ENCODE results near the gene TBC1D20. TPM values are rescaled to one million over a fixed set of nuclear protein-coding genes. Genes with fewer than 3 reads are reported as not detected.
A peak's percentile ranks its signal among the peaks of the same experiment; 100 is the strongest.

The TBC1D20 gene
- total RNA-seq, 3 donors from 2014 or later (not counting 1 experiment from before 2014, with no cell fraction given): 32.5 to 47.6 (median 44.2) TPM

- ATAC-seq: no peak
- Mint-ChIP-seq H3K9me3 (no peaks in the 10 kb centered on the region), H3K36me3 (no peaks in the 10 kb centered on the region), H3K4me1 (peaks cover 16 to 31% of the 10 kb centered on the region in 2 donors), H3K4me3 (no peak overlapping the region), H3K27ac (peak overlapping the region in 1 of 2 donors; percentile 40), H3K27me3 (ENCODE audit: low read depth in 2 of 2) (no peaks in the 10 kb centered on the region)
- Histone ChIP-seq H3K4me1 (ENCODE audit: control insufficient read depth, insufficient read depth, low read length) (no peaks in the 10 kb centered on the region), H3K27ac (ENCODE audit: low read length) (no peak overlapping the region), H3K4me3 (ENCODE audit: low read length) (no peak overlapping the region), H3K9me3 (ENCODE audit: control insufficient read depth, insufficient read depth, low read length) (no peaks in the 10 kb centered on the region), H3K36me3 (ENCODE audit: control insufficient read depth, insufficient read depth, low read length) (peaks cover 50% of the 10 kb centered on the region), H3K27me3 (ENCODE audit: control insufficient read depth, insufficient read depth, low read length) (no peaks in the 10 kb centered on the region)
- TF ChIP-seq, protein P1, sequence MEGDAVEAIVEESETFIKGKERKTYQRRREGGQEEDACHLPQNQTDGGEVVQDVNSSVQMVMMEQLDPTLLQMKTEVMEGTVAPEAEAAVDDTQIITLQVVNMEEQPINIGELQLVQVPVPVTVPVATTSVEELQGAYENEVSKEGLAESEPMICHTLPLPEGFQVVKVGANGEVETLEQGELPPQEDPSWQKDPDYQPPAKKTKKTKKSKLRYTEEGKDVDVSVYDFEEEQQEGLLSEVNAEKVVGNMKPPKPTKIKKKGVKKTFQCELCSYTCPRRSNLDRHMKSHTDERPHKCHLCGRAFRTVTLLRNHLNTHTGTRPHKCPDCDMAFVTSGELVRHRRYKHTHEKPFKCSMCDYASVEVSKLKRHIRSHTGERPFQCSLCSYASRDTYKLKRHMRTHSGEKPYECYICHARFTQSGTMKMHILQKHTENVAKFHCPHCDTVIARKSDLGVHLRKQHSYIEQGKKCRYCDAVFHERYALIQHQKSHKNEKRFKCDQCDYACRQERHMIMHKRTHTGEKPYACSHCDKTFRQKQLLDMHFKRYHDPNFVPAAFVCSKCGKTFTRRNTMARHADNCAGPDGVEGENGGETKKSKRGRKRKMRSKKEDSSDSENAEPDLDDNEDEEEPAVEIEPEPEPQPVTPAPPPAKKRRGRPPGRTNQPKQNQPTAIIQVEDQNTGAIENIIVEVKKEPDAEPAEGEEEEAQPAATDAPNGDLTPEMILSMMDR (IDR thresholded peaks at IDR 0.05): no peak
- 97% methylated on average over 17 of the region's 20 CpGs for WGBS (ENCODE audit: insufficient coverage)
- no peak for DNase-seq
- intact Hi-C loops (cut with micrococcal nuclease): no loop called here
These were observed 42.1 kb downstream of the TBC1D20 start for GRCh38 chr20:420166-420620.

DNA sequence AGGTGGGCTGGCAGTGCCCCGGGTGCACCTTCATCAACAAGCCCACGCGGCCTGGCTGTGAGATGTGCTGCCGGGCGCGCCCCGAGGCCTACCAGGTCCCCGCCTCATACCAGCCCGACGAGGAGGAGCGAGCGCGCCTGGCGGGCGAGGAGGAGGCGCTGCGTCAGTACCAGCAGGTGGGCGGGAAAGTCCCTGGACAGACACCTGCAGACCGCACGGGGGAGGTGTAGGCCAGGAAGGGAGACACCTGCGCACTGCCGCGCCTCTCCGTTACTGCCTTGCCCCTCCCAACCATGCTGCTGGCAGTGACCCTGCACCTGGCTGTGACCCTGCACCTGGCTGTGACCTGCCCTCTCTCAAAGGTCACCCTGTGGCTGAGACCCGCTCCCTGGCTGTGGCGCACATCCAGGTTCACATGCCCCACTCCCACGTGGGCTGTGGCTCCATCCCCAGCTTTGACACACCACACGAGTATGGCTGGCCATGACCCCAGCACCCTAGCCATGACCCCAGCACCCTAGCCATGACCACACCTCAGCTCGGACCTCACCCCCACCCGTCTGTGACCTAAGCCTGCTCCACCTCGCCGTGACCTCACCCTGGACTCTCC lies 42.7 kb downstream of the TBC1D20 start:
- no peak overlapping the region for H3K4me3 ChIP-seq (ENCODE audit: low read length)
- no peaks in the 10 kb centered on the region for H3K27me3 Mint-ChIP-seq (ENCODE audit: low read depth in 2 of 2)
- no peaks in the 10 kb centered on the region for H3K9me3 Mint-ChIP-seq
- 95% methylated on average over 32 of the region's 32 CpGs for WGBS (ENCODE audit: insufficient coverage)
- no peaks in the 10 kb centered on the region for H3K27me3 ChIP-seq (ENCODE audit: control insufficient read depth, insufficient read depth, low read length)
- H3K27ac ChIP-seq (ENCODE audit: low read length): no peak overlapping the region
- H3K36me3 Mint-ChIP-seq: no peaks in the 10 kb centered on the region
- intact Hi-C loops (cut with micrococcal nuclease): no loop called here
- peaks cover 50% of the 10 kb centered on the region for H3K36me3 ChIP-seq (ENCODE audit: control insufficient read depth, insufficient read depth, low read length)
- DNase-seq (no peak), ATAC-seq (no peak)
- H3K4me1 ChIP-seq (ENCODE audit: control insufficient read depth, insufficient read depth, low read length): no peaks in the 10 kb centered on the region
- TF ChIP-seq, protein P1 (IDR thresholded peaks at IDR 0.05): no peak
- H3K27ac Mint-ChIP-seq: peak overlapping the region in 1 of 2 donors; percentile 40
- H3K4me1 Mint-ChIP-seq: peaks cover 18 to 36% of the 10 kb centered on the region in 2 donors
- H3K4me3 Mint-ChIP-seq: no peak overlapping the region
- no peaks in the 10 kb centered on the region for H3K9me3 ChIP-seq (ENCODE audit: control insufficient read depth, insufficient read depth, low read length)

GRCh38 chr20:418858-419365 lies 43.4 kb downstream of the TBC1D20 start:
- Histone ChIP-seq H3K4me3 (ENCODE audit: low read length) (no peak overlapping the region), H3K9me3 (ENCODE audit: control insufficient read depth, insufficient read depth, low read length) (no peaks in the 10 kb centered on the region), H3K27ac (ENCODE audit: low read length) (no peak overlapping the region), H3K4me1 (ENCODE audit: control insufficient read depth, insufficient read depth, low read length) (no peaks in the 10 kb centered on the region), H3K27me3 (ENCODE audit: control insufficient read depth, insufficient read depth, low read length) (no peaks in the 10 kb centered on the region), H3K36me3 (ENCODE audit: control insufficient read depth, insufficient read depth, low read length) (peaks cover 51% of the 10 kb centered on the region)
- Mint-ChIP-seq H3K9me3 (no peaks in the 10 kb centered on the region), H3K4me3 (no peak overlapping the region), H3K27me3 (ENCODE audit: low read depth in 2 of 2) (no peaks in the 10 kb centered on the region), H3K27ac (no peak overlapping the region), H3K4me1 (peaks cover 18 to 33% of the 10 kb centered on the region in 2 donors), H3K36me3 (no peaks in the 10 kb centered on the region)
- DNase-seq (no peak), ATAC-seq (no peak)
- intact Hi-C loops (cut with micrococcal nuclease): no loop called here
- TF ChIP-seq, protein P1 (IDR thresholded peaks at IDR 0.05): no peak
- over 99% methylated on average over 8 of the region's 8 CpGs for WGBS (ENCODE audit: insufficient coverage)

Measured in natural killer cell (primary cell).